H1 (cell line): ENCODE results near the gene CCDC144A. TPM values are rescaled to one million over a fixed set of nuclear protein-coding genes. Genes with fewer than 3 reads are reported as not detected.
"Not testable (repeated sequence)": the region's sequence is repeated elsewhere in the genome, so short reads cannot be mapped to it uniquely, and the experiment has no call there.

Experiments used
- CTCF ChIA-PET: fragments of 300-600 bp; sonication (Branson Sonifier 250); formaldehyde crosslinking; loops from one replicate; lab custom pipeline; 2021; ENCODE audit not compliant: partially characterized antibody; lab: Charles Lee
- POLR2A ChIA-PET: fragments of 300-600 bp; sonication (Branson Sonifier 250); formaldehyde crosslinking; loops from one replicate; lab custom pipeline; 2021; ENCODE audit warnings: inconsistent platforms; ENCODE audit not compliant: partially characterized antibody; lab: Charles Lee
- DNase-seq, 2 experiments: peaks; one replicate each; pipeline versions ENCODE4 v3.0.0 to v3.0.0-alpha.2; 2010 to 2022; ENCODE audit warnings: low spot score in 2 of 2, low read depth in 1 of 2, mixed read lengths in 1 of 2
- FAIRE-seq: peaks from 2 replicates; lab custom pipeline; 2011; peaks lifted over from hg19 to GRCh38; lab: Jason Lieb, UNC
- H2AFZ ChIP-seq: 2 replicates; pipeline ENCODE4 v1.8.1; 2012; ENCODE audit warnings: low read length, inconsistent platforms
- H2AK5ac ChIP-seq: 2 replicates; pipeline ENCODE4 v1.6.1; 2013; ENCODE audit warnings: low read depth, low read length
- H2BK120ac ChIP-seq: replicated peaks from 2 replicates; pipeline ENCODE3; 2013; ENCODE audit warnings: low read depth, low read length, inconsistent platforms
- H2BK12ac ChIP-seq: 2 replicates; pipeline ENCODE4 v1.6.1; 2013; ENCODE audit warnings: low read depth, low read length
- H2BK15ac ChIP-seq: 2 replicates; pipeline ENCODE4 v1.6.1; 2013; ENCODE audit warnings: low read length
- H2BK20ac ChIP-seq: 2 replicates; pipeline ENCODE4 v1.6.1; 2013; ENCODE audit warnings: low read length
- H2BK5ac ChIP-seq: 2 replicates; pipeline ENCODE4 v1.6.1; 2013; ENCODE audit warnings: low read depth, low read length
- H3K14ac ChIP-seq: 2 replicates; pipeline ENCODE4 v1.6.1; 2013; ENCODE audit warnings: inconsistent platforms; ENCODE audit not compliant: insufficient read length
- H3K18ac ChIP-seq: 2 replicates; pipeline ENCODE4 v1.6.1; 2013; ENCODE audit warnings: low read length; ENCODE audit errors: extremely low read depth
- H3K23ac ChIP-seq: 2 replicates; pipeline ENCODE4 v1.6.1; 2013; ENCODE audit warnings: inconsistent platforms; ENCODE audit not compliant: insufficient read length
- H3K23me2 ChIP-seq: 2 replicates; pipeline ENCODE4 v1.6.1; 2013; ENCODE audit warnings: low read depth, low read length
- H3K27ac ChIP-seq: 2 replicates; pipeline ENCODE4 v1.6.1; 2011; ENCODE audit warnings: low read depth, low read length, inconsistent platforms
- H3K27me3 ChIP-seq, 4 experiments: replicated peaks in 1 of 4; 1 replicate in 1 of 4; 2 replicates in 3 of 4; pipeline versions ENCODE4 v1.6.1 to v1.8.1; 2011 to 2013; ENCODE audit warnings: low read length in 3 of 4, mild to moderate bottlenecking in 3 of 4, inconsistent platforms in 2 of 4, mixed read lengths in 2 of 4, moderate library complexity in 1 of 4; ENCODE audit not compliant: control insufficient read depth in 3 of 4, insufficient read depth in 3 of 4; ENCODE audit errors: extremely low read depth in 1 of 4
- H3K36me3 ChIP-seq, 4 experiments: 2 replicates each; pipeline versions ENCODE4 v1.6.1 to v1.8.1; 2011 to 2013; ENCODE audit warnings: mild to moderate bottlenecking in 4 of 4, low read length in 3 of 4, moderate library complexity in 2 of 4, control low read depth in 1 of 4, inconsistent platforms in 1 of 4; ENCODE audit not compliant: insufficient read depth in 4 of 4, control insufficient read depth in 2 of 4
- H3K4ac ChIP-seq: replicated peaks from 2 replicates; pipeline ENCODE3; 2013; ENCODE audit warnings: low read length, low read depth, mixed read lengths, inconsistent platforms; ENCODE audit not compliant: insufficient read length
- H3K4me1 ChIP-seq, 4 experiments: replicated peaks in 1 of 4; 1 replicate in 1 of 4; 2 replicates in 3 of 4; pipeline versions ENCODE4 v1.6.1 to v1.8.1; 2011 to 2013; ENCODE audit warnings: low read length in 3 of 4, inconsistent platforms in 2 of 4, mixed read lengths in 1 of 4; ENCODE audit not compliant: insufficient read depth in 4 of 4, control insufficient read depth in 3 of 4
- H3K4me2 ChIP-seq, 2 experiments: 2 replicates each; pipeline versions ENCODE4 v1.6.1 to v1.8.1; 2011 to 2013; ENCODE audit warnings: low read depth in 2 of 2, low read length in 2 of 2, control low read depth in 1 of 2, inconsistent platforms in 1 of 2, mild to moderate bottlenecking in 1 of 2; ENCODE audit not compliant: insufficient read depth in 1 of 2
- H3K4me3 ChIP-seq, 4 experiments: fragments of 200-600, 300-600 bp in 1 of 4; sonication (generic), shearing (Covaris generic), sonication (Bioruptor Twin) in 1 of 4; 2 replicates each; pipeline versions ENCODE4 v1.5.1 to v1.8.1; 2011 to 2016; ENCODE audit warnings: low read length in 4 of 4, low read depth in 3 of 4, control low read depth in 2 of 4, inconsistent platforms in 2 of 4, mild to moderate bottlenecking in 2 of 4, mixed read lengths in 1 of 4, moderate library complexity in 1 of 4; ENCODE audit not compliant: insufficient read depth in 2 of 4; ENCODE audit errors: extremely low read depth in 1 of 4
- H3K56ac ChIP-seq: replicated peaks from 2 replicates; pipeline ENCODE3; 2013; ENCODE audit warnings: low read depth, mild to moderate bottlenecking, mixed read lengths, low read length, inconsistent platforms; ENCODE audit not compliant: insufficient read length
- H3K79me1 ChIP-seq: 2 replicates; pipeline ENCODE4 v1.6.1; 2013; ENCODE audit warnings: low read depth, low read length, control low read depth
- H3K79me2 ChIP-seq, 2 experiments: 2 replicates each; pipeline versions ENCODE4 v1.6.1 to v1.8.1; 2012 to 2013; ENCODE audit warnings: low read length in 2 of 2, mild to moderate bottlenecking in 2 of 2, inconsistent platforms in 1 of 2; ENCODE audit not compliant: insufficient read depth in 2 of 2, control insufficient read depth in 1 of 2
- H3K9ac ChIP-seq, 4 experiments: replicated peaks in 1 of 4; 1 replicate in 1 of 4; 2 replicates in 3 of 4; pipeline versions ENCODE4 v1.6.1 to v1.8.1; 2011 to 2013; ENCODE audit warnings: low read depth in 3 of 4, low read length in 3 of 4, control low read depth in 2 of 4, mild to moderate bottlenecking in 2 of 4, moderate library complexity in 2 of 4, inconsistent platforms in 1 of 4; ENCODE audit errors: extremely low read depth in 1 of 4
- H3K9me3 ChIP-seq, 2 experiments: 2 replicates each; pipeline versions ENCODE4 v1.6.1 to v1.8.1; 2012 to 2013; ENCODE audit warnings: mild to moderate bottlenecking in 2 of 2, moderate library complexity in 2 of 2, control low read depth in 1 of 2, inconsistent platforms in 1 of 2, low read depth in 1 of 2, low read length in 1 of 2, mixed read lengths in 1 of 2; ENCODE audit not compliant: insufficient read depth in 2 of 2
- H4K20me1 ChIP-seq, 2 experiments: replicated peaks in 1 of 2; 2 replicates each; pipeline versions ENCODE3 to v1.8.1; 2011 to 2013; ENCODE audit warnings: inconsistent platforms in 2 of 2, low read length in 2 of 2, mild to moderate bottlenecking in 1 of 2; ENCODE audit not compliant: insufficient read depth in 2 of 2, control insufficient read depth in 1 of 2
- H4K5ac ChIP-seq: 2 replicates; pipeline ENCODE4 v1.6.1; 2013; ENCODE audit warnings: low read length, low read depth, mixed read lengths, inconsistent platforms; ENCODE audit not compliant: insufficient read length
- H4K8ac ChIP-seq: 2 replicates; pipeline ENCODE4 v1.8.0; 2013; ENCODE audit warnings: mild to moderate bottlenecking, moderate library complexity, low read length, inconsistent platforms; ENCODE audit not compliant: insufficient read depth; ENCODE audit errors: extremely low read depth
- H4K91ac ChIP-seq: replicated peaks from 2 replicates; pipeline ENCODE3; 2013; ENCODE audit warnings: low read length, mixed read lengths, inconsistent platforms; ENCODE audit not compliant: insufficient read length
- WGBS, 2 experiments: shearing (Covaris generic) in 1 of 2; methylation state at CpG; one replicate each; pipeline versions ENCODE4 v1.1.6 to v1.1.7; 2013 to 2015; ENCODE audit warnings: low lambda C conversion rate in 2 of 2, mixed read lengths in 2 of 2, inconsistent platforms in 1 of 2, low coverage in 1 of 2, missing lambda C conversion rate in 1 of 2; ENCODE audit not compliant: insufficient replicate concordance in 2 of 2, insufficient coverage in 1 of 2, insufficient read length in 1 of 2; ENCODE audit errors: extremely low coverage in 1 of 2, missing lambda C conversion rate in 1 of 2; 5-methylcytosine and 5-hydroxymethylcytosine counted together
- polyA plus RNA-seq, 7 experiments: library from polyadenylated mRNA; depleted of rRNA in 3 of 7; stranded (reverse) in 5 of 7; unstranded in 2 of 7; fragments of >200 nt in 5 of 7; fragments of 200-250 nt in 2 of 7; gene quantifications; 1 replicate in 5 of 7; 2 replicates in 1 of 7; 4 replicates in 1 of 7; pipeline versions ENCODE4 v1.2.1 to v1.2.3, GENCODE V29; 2011 to 2013; ENCODE audit warnings: missing spikeins in 2 of 7, mixed read lengths in 2 of 7
- total RNA-seq: library from RNA; stranded (reverse); fragmentation: NEBNext Ultra II Directional; extraction: Animal tissue kit (Norgen Biotek cat#: 25700); gene quantifications from 2 replicates; pipeline ENCODE4 v1.2.1, GENCODE V29; 2021

CCDC144A gene
- total and polyA plus RNA-seq, 2 of the 8 experiments (the other 6 are each of a cell fraction or from before 2014, with no cell fraction given): 0.35 to 1.7 TPM

GRCh38 chr17:16758177-16758576 is 68.1 kb downstream of the CCDC144A start:
- H4K20me1 ChIP-seq, H3K4me3 ChIP-seq, FAIRE-seq, H3K27me3 ChIP-seq, H3K23me2 ChIP-seq, H2BK120ac ChIP-seq, H3K14ac ChIP-seq, H3K79me1 ChIP-seq, POLR2A ChIA-PET, H3K9me3 ChIP-seq, H2AFZ ChIP-seq, H3K79me2 ChIP-seq, H3K18ac ChIP-seq, DNase-seq, H2BK15ac ChIP-seq, H2BK20ac ChIP-seq, H3K4me2 ChIP-seq, H3K27ac ChIP-seq, H4K5ac ChIP-seq, H3K9ac ChIP-seq, H3K23ac ChIP-seq, H3K4me1 ChIP-seq, H3K4ac ChIP-seq, H2BK5ac ChIP-seq, H2BK12ac ChIP-seq, H4K91ac ChIP-seq, H3K36me3 ChIP-seq, CTCF ChIA-PET, H3K56ac ChIP-seq, H2AK5ac ChIP-seq, H4K8ac ChIP-seq: not testable (repeated sequence)
- 83% methylated on average over 1 of the region's 3 CpGs; no CpG with 5 or more reads in 1 of the 2 experiments for WGBS, 2 experiments
